Kidney (tissue), 14 donors: ENCODE measurements around the gene DPH6. TPM values are rescaled to one million over a fixed set of nuclear protein-coding genes. Genes with fewer than 3 reads are reported as not detected.
A peak's percentile ranks its signal among the peaks of the same experiment; 100 is the strongest.
"Not testable (repeated sequence)": the region's sequence is repeated elsewhere in the genome, so short reads cannot be mapped to it uniquely, and the experiment has no call there.

ENCODE experiments used
- DNase-seq, 5 donors: peaks; one replicate each; pipeline ENCODE4 v3.0.0-alpha.2; 2013 to 2020
- FAIRE-seq: peaks from 2 replicates; lab custom pipeline; 2012; peaks lifted over from hg19 to GRCh38; lab: Jason Lieb, UNC
- H3K27ac ChIP-seq, 2 donors: one replicate each; pipeline ENCODE4 v1.7.0; 2013; ENCODE audit warnings: low read depth in 2 of 2, low read length in 2 of 2, inconsistent platforms in 1 of 2
- H3K27me3 ChIP-seq: one replicate; pipeline ENCODE4 v1.7.1; 2013; ENCODE audit warnings: low read length, inconsistent platforms; ENCODE audit not compliant: control insufficient read depth, insufficient read depth
- H3K36me3 ChIP-seq, 3 donors: one replicate each; pipeline versions ENCODE4 v1.7.0 to v1.7.1; 2013; ENCODE audit warnings: low read length in 3 of 3, control low read depth in 1 of 3, inconsistent platforms in 1 of 3; ENCODE audit not compliant: insufficient read depth in 3 of 3, control insufficient read depth in 2 of 3
- H3K4me1 ChIP-seq, 3 donors: one replicate each; pipeline versions ENCODE4 v1.7.0 to v1.7.1; 2013; ENCODE audit warnings: low read length in 3 of 3, inconsistent platforms in 1 of 3, low read depth in 1 of 3; ENCODE audit not compliant: control insufficient read depth in 2 of 3, insufficient read depth in 2 of 3
- H3K4me3 ChIP-seq, 3 donors: one replicate each; pipeline versions ENCODE4 v1.7.0 to v1.8.1; 2013; ENCODE audit warnings: low read length in 3 of 3, control low read depth in 1 of 3, inconsistent platforms in 1 of 3
- H3K9ac ChIP-seq, 3 donors: one replicate each; pipeline versions ENCODE4 v1.7.0 to v1.7.1; 2013; ENCODE audit warnings: low read length in 3 of 3, control low read depth in 1 of 3, inconsistent platforms in 1 of 3
- H3K9me3 ChIP-seq, 3 donors: one replicate each; pipeline versions ENCODE4 v1.7.0 to v1.7.1; 2013; ENCODE audit warnings: low read length in 3 of 3, control low read depth in 1 of 3, inconsistent platforms in 1 of 3; ENCODE audit not compliant: control insufficient read depth in 2 of 3, insufficient read depth in 1 of 3
- intact Hi-C: fragments of 100-400 bp; cut with DNase I; formaldehyde crosslinking; loops from one replicate; pipeline ENCODE4 v1.11.1; 2022
- polyA plus RNA-seq: library from polyadenylated mRNA; stranded (reverse); fragments of 350-450 nt; fragmentation: Illumina TruSeq; extraction: RNeasy Lipid Tissue Mini Kit (QIAGEN cat#74804); gene quantifications from one replicate; pipeline ENCODE4 v1.2.3, GENCODE V29; 2014; ENCODE audit warnings: low read depth, low replicate concordance; ENCODE audit not compliant: insufficient read depth
- total RNA-seq: library from RNA; stranded (reverse); fragmentation: NEBNext Ultra II Directional; extraction: Animal tissue kit (Norgen Biotek cat#: 25700); gene quantifications from one replicate; pipeline ENCODE4 v1.2.1, GENCODE V29; 2021
- TF ChIP-seq, protein P1 (sequence below): IDR thresholded peaks from 3 replicates; pipeline ENCODE4 v1.5.1; 2012; ENCODE audit warnings: mild to moderate bottlenecking, moderate library complexity, borderline replicate concordance; ENCODE audit not compliant: insufficient read depth; ENCODE audit errors: extremely low read depth
- donor health status: control.
- donor health status: control.
- donor health status: control.
- donor health status: control.
- donor health status: control.
- donor health status: DM: yes; HTN: yes; CAD: no.
- donor health status: Normal renal cell carcinoma (clear cell type).

Gene DPH6
- total and polyA plus RNA-seq, 2 donors from 2014 or later: 10.1 to 29.8 TPM

DNA sequence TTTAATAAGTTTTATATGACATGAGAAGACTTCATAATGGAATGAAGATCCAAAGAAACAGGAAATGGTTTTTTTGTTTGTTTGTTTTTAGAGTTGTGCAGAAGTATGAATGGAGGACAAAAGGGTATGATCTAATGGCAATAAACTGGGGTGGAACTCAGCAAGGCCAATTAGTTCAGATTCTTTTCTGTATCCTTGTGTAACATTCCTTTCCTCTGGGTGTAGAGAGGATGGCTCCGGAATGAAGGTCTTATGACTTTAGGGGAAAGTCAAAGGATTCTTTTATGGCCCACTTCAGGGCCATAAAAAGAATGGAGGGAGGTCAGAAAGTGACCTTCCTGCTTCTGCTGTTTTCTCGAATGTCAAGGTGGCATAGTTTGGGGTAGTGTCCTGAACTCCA lies 152.6 kb downstream of the DPH6 start:
- Histone ChIP-seq H3K4me1 (no peaks in the 10 kb centered on the region), H3K36me3 (no peaks in the 10 kb centered on the region), H3K9ac (no peak overlapping the region), H3K4me3 (no peak overlapping the region), H3K9me3 (no peaks in the 10 kb centered on the region), H3K27ac (no peak overlapping the region), H3K27me3 (no peaks in the 10 kb centered on the region)
- intact Hi-C loops: no loop called here
- TF ChIP-seq, protein P1, sequence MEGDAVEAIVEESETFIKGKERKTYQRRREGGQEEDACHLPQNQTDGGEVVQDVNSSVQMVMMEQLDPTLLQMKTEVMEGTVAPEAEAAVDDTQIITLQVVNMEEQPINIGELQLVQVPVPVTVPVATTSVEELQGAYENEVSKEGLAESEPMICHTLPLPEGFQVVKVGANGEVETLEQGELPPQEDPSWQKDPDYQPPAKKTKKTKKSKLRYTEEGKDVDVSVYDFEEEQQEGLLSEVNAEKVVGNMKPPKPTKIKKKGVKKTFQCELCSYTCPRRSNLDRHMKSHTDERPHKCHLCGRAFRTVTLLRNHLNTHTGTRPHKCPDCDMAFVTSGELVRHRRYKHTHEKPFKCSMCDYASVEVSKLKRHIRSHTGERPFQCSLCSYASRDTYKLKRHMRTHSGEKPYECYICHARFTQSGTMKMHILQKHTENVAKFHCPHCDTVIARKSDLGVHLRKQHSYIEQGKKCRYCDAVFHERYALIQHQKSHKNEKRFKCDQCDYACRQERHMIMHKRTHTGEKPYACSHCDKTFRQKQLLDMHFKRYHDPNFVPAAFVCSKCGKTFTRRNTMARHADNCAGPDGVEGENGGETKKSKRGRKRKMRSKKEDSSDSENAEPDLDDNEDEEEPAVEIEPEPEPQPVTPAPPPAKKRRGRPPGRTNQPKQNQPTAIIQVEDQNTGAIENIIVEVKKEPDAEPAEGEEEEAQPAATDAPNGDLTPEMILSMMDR: no peak
- DNase-seq (no peak), FAIRE-seq (no peak)

DNA sequence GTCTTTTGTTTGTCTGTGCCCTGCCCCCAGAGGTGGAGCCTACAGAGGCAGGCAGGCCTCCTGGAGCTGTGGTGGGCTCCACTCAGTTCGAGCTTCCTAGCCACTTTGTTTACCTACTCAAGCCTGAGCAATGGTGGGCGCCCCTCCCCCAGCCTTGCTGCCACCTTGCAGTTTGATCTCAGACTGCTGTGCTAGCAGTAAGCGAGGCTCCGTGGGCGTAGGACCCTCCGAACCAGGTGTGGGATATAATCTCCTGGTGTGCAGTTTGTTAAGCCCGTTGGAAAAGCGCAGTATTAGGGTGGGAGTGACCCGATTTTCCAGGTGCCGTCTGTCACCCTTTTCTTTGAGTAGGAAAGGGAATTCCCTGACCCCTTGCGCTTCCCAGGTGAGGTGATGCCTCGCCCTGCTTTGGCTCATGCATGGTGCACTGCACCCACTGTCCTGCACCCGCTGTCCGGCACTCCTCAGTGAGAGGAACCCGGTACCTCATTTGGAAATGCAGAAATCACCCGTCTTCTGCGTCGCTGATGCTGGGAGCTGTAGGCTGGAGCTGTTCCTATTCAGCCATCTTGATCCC lies 154.5 kb downstream of the DPH6 start:
- FAIRE-seq, H3K27me3 ChIP-seq, H3K4me3 ChIP-seq, H3K9ac ChIP-seq, H3K4me1 ChIP-seq, H3K27ac ChIP-seq, intact Hi-C loops, H3K9me3 ChIP-seq, H3K36me3 ChIP-seq: not testable (repeated sequence)
- peak in 1 of 5 donors; percentile 29 for DNase-seq

DNA sequence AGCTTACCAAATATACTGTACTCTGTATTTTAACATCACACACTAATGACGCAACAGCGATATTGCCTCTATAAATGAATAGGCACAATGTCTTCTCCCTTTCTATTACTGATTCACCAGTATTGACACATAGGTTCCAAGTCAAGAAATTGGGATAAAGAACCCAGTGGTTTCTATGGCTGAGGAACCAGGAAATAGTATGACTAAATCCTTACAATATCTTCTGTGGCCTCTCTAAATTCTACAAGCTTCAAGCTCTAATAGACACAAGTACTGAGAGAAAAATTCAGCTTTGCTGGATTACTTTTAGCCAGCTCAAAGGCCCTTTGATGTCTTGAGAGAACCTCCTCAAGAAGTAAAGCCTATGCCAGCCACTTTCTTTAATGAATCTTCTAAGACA lies 162.5 kb downstream of the DPH6 start:
- H3K9ac ChIP-seq: no peak overlapping the region
- TF ChIP-seq, protein P1: no peak
- no peaks in the 10 kb centered on the region for H3K36me3 ChIP-seq
- intact Hi-C loops: no loop called here
- H3K27ac ChIP-seq: no peak overlapping the region
- H3K4me3 ChIP-seq: no peak overlapping the region
- no peaks in the 10 kb centered on the region for H3K9me3 ChIP-seq
- H3K27me3 ChIP-seq: no peaks in the 10 kb centered on the region
- DNase-seq (no peak), FAIRE-seq (no peak)
- H3K4me1 ChIP-seq: no peaks in the 10 kb centered on the region

DNA sequence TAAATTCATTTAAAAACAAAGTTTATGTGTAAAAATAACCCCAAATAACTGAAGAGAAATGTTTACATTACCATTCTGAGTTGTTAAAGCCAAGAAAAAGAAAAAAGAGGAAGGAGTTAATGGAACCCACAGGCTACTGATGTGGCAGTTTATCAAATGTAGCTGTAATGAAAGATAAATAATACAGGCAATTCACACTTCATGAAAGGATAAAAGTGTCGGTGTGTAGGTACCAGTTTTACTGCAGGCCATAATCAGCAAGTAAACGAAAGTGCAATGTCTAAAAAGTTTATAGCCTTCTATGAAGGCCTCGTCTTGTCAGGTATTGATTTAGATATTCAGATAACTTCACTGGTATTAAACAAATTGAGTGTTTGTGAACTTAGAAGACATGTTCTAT lies 164.6 kb downstream of the DPH6 start:
- TF ChIP-seq, protein P1: no peak
- intact Hi-C loops: no loop called here
- H3K9me3 ChIP-seq: no peaks in the 10 kb centered on the region
- no peak overlapping the region for H3K9ac ChIP-seq
- H3K36me3 ChIP-seq: no peaks in the 10 kb centered on the region
- H3K4me3 ChIP-seq: no peak overlapping the region
- no peak overlapping the region for H3K27ac ChIP-seq
- H3K27me3 ChIP-seq: no peaks in the 10 kb centered on the region
- DNase-seq (peak in 2 of 5 donors; percentile 13 to 14), FAIRE-seq (no peak)
- no peaks in the 10 kb centered on the region for H3K4me1 ChIP-seq
